Activated CD8-positive, alpha-beta memory T cell treated with anti-CD3 and anti-CD28 coated beads, Interleukin-2, amount 50 U/mL, for 24 hours (primary cell): ENCODE results near the gene NXPH4.
A peak's percentile ranks its signal among the peaks of the same experiment; 100 is the strongest.

Experiments
- DNase-seq: peaks from one replicate; pipeline ENCODE4 v3.0.0-alpha.2; 2020; ENCODE audit errors: extremely low read depth

Gene NXPH4

GRCh38 chr12:57242691-57243454 is 26.3 kb downstream of the NXPH4 start:
- no peak for DNase-seq

- DNase-seq: peak; percentile 45
Measured at GRCh38 chr12:57243521-57244311, 27.1 kb downstream of the NXPH4 start.

- no peak for DNase-seq
Measured at GRCh38 chr12:57244312-57244696, 27.7 kb downstream of the NXPH4 start.

GRCh38 chr12:57247041-57247440 is 30.4 kb downstream of the NXPH4 start:
- DNase-seq: no peak

GRCh38 chr12:57248934-57249742 is 32.5 kb downstream of the NXPH4 start:
- DNase-seq: no peak

GRCh38 chr12:57250541-57250940 is 33.9 kb downstream of the NXPH4 start:
- no peak for DNase-seq

GRCh38 chr12:57250956-57251355 is 34.4 kb downstream of the NXPH4 start, which contains the start of gene STAC3:
TSS of gene STAC3 (minus strand) at chr12:57251187. CDS start at chr12:57249636, 1,551 bp downstream.
- no peak for DNase-seq

GRCh38 chr12:57254506-57255280 is 38.1 kb downstream of the NXPH4 start:
- no peak for DNase-seq

- no peak for DNase-seq
Measured at GRCh38 chr12:57255916-57256315, 39.3 kb downstream of the NXPH4 start.

GRCh38 chr12:57258977-57259970 is 42.7 kb downstream of the NXPH4 start:
- no peak for DNase-seq

GRCh38 chr12:57260366-57260765 is 43.8 kb downstream of the NXPH4 start:
- DNase-seq: no peak

GRCh38 chr12:57261428-57261865 is 44.9 kb downstream of the NXPH4 start:
- no peak for DNase-seq

- no peak for DNase-seq
Measured at GRCh38 chr12:57262126-57262822, 45.7 kb downstream of the NXPH4 start.

GRCh38 chr12:57263096-57263495 is 46.5 kb downstream of the NXPH4 start:
- DNase-seq: no peak

- no peak for DNase-seq
Measured at GRCh38 chr12:57266681-57267080, 50.1 kb downstream of the NXPH4 start.

GRCh38 chr12:57268264-57268663 is 51.7 kb downstream of the NXPH4 start:
- DNase-seq: no peak

- DNase-seq: no peak
Measured at GRCh38 chr12:57270966-57271470, 54.4 kb downstream of the NXPH4 start.

- DNase-seq: no peak
Measured at GRCh38 chr12:57272337-57273151, 56.0 kb downstream of the NXPH4 start.
